HL-60 (cell line): ENCODE data around the gene TPO.
"Not testable (repeated sequence)": the region's sequence is repeated elsewhere in the genome, so short reads cannot be mapped to it uniquely, and the experiment has no call there.

Experiments used
- DNase-seq, 2 experiments: peaks; one replicate each; pipeline ENCODE4 v3.0.0-alpha.2; 2010 to 2020; ENCODE audit warnings: low read depth in 1 of 2, low spot score in 1 of 2
- H3K27ac ChIP-seq: fragments of 250-450 bp; sonication (Bioruptor Pico); replicated peaks from 2 replicates; pipeline ENCODE4 v1.5.1; 2020; ENCODE audit warnings: mild to moderate bottlenecking, moderate library complexity
- H3K27me3 ChIP-seq: fragments of 250-450 bp; sonication (Bioruptor Pico); 2 replicates; pipeline ENCODE4 v1.5.1; 2021; ENCODE audit warnings: mild to moderate bottlenecking, moderate library complexity; ENCODE audit not compliant: insufficient read depth, poor library complexity, severe bottlenecking
- H3K4me3 ChIP-seq: replicated peaks from 2 replicates; pipeline ENCODE4 v1.5.1; 2011; ENCODE audit warnings: mild to moderate bottlenecking, control low read depth, low read length; ENCODE audit not compliant: insufficient read depth
- GABPA ChIP-seq: IDR thresholded peaks from 2 replicates; pipeline ENCODE4 v1.6.1; 2012; ENCODE audit warnings: low read depth
- POLR2AphosphoS5 ChIP-seq: IDR thresholded peaks from 2 replicates; pipeline ENCODE4 v1.6.1; 2012; ENCODE audit warnings: low read depth
- SPI1 ChIP-seq: IDR thresholded peaks from 2 replicates; pipeline ENCODE4 v1.6.1; 2012; ENCODE audit warnings: low read depth, mild to moderate bottlenecking, borderline replicate concordance
- TF ChIP-seq, protein P1 (sequence below): IDR thresholded peaks from 2 replicates; pipeline ENCODE4 v1.6.1; 2012; ENCODE audit warnings: low read depth; ENCODE audit not compliant: insufficient replicate concordance
- TF ChIP-seq, protein P2 (sequence below): IDR thresholded peaks from one replicate; pipeline ENCODE4 v1.5.1; 2011; ENCODE audit warnings: low read length, control low read depth, inconsistent platforms; ENCODE audit not compliant: insufficient read depth

The TPO gene

DNA sequence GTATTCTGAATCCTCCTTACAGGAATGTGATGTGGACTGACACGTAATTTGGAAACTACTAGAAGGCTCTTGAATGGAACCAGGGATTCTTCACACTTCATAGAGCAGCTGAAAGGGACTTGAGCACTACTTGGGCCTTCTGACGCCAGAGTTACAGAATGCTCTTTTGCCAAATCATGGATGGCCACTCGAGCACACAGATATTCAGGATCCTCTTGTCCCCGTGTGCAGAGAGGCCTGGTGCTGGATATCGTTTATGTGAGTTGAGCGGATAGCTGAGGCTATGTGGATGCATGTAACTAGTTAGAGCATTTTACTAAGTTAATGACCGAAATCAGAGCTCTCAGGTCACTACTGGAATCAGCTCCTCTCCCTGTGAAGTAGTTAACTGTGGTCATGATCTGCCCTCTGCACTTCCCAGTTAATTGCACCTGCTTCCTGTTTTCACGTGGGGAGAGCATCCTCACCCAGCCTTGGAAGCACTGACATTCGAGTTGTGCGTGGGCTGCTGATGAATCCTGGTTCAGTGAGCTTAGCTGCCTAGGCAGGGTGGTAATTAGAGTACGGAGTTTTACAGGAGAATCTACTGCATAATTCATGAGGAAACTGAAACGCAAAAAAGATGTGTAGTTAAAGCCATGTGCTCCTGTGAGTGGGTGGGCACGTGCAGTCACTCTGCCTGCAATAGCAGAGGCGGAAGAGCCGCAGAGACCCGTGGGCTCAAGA, 5.2 kb upstream of the TPO start:
- TF ChIP-seq, protein P1, sequence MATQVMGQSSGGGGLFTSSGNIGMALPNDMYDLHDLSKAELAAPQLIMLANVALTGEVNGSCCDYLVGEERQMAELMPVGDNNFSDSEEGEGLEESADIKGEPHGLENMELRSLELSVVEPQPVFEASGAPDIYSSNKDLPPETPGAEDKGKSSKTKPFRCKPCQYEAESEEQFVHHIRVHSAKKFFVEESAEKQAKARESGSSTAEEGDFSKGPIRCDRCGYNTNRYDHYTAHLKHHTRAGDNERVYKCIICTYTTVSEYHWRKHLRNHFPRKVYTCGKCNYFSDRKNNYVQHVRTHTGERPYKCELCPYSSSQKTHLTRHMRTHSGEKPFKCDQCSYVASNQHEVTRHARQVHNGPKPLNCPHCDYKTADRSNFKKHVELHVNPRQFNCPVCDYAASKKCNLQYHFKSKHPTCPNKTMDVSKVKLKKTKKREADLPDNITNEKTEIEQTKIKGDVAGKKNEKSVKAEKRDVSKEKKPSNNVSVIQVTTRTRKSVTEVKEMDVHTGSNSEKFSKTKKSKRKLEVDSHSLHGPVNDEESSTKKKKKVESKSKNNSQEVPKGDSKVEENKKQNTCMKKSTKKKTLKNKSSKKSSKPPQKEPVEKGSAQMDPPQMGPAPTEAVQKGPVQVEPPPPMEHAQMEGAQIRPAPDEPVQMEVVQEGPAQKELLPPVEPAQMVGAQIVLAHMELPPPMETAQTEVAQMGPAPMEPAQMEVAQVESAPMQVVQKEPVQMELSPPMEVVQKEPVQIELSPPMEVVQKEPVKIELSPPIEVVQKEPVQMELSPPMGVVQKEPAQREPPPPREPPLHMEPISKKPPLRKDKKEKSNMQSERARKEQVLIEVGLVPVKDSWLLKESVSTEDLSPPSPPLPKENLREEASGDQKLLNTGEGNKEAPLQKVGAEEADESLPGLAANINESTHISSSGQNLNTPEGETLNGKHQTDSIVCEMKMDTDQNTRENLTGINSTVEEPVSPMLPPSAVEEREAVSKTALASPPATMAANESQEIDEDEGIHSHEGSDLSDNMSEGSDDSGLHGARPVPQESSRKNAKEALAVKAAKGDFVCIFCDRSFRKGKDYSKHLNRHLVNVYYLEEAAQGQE = no peak
- no peak for TF ChIP-seq SPI1
- TF ChIP-seq POLR2AphosphoS5 = no peak
- TF ChIP-seq, protein P2, sequence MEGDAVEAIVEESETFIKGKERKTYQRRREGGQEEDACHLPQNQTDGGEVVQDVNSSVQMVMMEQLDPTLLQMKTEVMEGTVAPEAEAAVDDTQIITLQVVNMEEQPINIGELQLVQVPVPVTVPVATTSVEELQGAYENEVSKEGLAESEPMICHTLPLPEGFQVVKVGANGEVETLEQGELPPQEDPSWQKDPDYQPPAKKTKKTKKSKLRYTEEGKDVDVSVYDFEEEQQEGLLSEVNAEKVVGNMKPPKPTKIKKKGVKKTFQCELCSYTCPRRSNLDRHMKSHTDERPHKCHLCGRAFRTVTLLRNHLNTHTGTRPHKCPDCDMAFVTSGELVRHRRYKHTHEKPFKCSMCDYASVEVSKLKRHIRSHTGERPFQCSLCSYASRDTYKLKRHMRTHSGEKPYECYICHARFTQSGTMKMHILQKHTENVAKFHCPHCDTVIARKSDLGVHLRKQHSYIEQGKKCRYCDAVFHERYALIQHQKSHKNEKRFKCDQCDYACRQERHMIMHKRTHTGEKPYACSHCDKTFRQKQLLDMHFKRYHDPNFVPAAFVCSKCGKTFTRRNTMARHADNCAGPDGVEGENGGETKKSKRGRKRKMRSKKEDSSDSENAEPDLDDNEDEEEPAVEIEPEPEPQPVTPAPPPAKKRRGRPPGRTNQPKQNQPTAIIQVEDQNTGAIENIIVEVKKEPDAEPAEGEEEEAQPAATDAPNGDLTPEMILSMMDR = no peak
- no peak for TF ChIP-seq GABPA
- DNase-seq = no peak
- no peaks in the 10 kb centered on the region for H3K27me3 ChIP-seq
- no peak overlapping the region for H3K4me3 ChIP-seq
- no peak overlapping the region for H3K27ac ChIP-seq

DNA sequence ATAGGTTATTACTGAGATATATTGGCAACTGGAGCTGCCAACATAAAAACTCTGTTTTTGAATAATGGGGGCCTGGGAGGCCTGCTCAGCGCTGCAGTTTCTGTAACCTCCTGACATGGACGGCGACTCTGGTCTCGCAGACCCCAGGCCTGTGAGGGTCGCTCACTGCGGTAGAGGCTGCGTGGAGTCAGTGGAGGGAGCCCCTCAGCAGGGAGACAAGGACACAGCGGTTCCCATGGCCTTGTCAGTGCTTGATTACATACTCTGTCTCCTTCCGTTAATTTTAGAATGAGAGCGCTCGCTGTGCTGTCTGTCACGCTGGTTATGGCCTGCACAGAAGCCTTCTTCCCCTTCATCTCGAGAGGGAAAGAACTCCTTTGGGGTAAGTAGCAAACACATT, 858 bp downstream of the TPO start:
- TF ChIP-seq, protein P2 = no peak
- TF ChIP-seq, protein P1 = no peak
- no peak for TF ChIP-seq GABPA
- no peak for TF ChIP-seq POLR2AphosphoS5
- no peak for TF ChIP-seq SPI1
- Histone ChIP-seq H3K4me3 (no peak overlapping the region), H3K27ac (no peak overlapping the region), H3K27me3 (no peaks in the 10 kb centered on the region)
- no peak for DNase-seq

DNA sequence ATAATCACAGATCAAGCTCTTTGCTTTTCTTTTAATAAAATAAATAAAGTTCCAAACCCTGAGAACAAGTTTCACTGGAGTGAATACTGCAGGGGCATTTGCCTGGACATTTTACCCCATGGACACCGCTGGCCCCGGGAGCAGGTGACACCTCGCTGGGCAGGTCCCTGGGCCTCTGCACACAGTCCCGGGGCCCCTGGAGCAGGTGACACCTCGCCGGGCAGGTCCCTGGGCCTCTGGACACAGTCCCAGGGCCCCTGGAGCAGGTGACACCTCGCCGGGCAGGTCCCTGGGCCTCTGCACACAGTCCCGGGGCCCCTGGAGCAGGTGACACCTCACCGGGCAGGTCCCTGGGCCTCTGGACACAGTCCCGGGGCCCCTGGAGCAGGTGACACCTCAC, 1.6 kb downstream of the TPO start:
- not testable (repeated sequence) for H3K27ac ChIP-seq, H3K27me3 ChIP-seq, H3K4me3 ChIP-seq, DNase-seq

DNA sequence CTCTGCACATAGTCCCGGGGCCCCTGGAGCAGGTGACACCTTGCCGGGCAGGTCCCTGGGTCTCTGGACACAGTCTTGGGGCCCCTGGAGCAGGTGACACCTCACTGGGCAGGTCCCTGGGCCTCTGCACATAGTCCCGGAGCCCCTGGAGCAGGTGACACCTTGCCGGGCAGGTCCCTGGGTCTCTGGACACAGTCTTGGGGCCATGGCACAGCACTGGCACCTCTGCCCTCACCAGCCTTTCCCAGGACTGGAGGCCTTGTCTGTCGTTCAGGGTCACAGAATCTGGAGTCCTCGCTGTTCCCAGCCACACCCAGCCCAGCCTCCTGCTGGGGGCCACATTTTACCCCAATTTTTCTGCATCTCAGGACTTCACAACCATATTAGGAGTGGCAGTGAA, 2.2 kb downstream of the TPO start:
- TF ChIP-seq, protein P2 = no peak
- TF ChIP-seq, protein P1 = no peak
- TF ChIP-seq POLR2AphosphoS5 (no peak), SPI1 (no peak), GABPA (no peak)
- DNase-seq = no peak
- Histone ChIP-seq H3K27ac (no peak overlapping the region), H3K27me3 (no peaks in the 10 kb centered on the region), H3K4me3 (no peak overlapping the region)
